Heart left ventricle (tissue), 13 donors: Measurements from ENCODE around the gene MXRA8.

Experiments used
- POLR2A ChIP-seq, 2 donors: fragments of 450-650 bp; IDR thresholded peaks; one replicate each; pipeline ENCODE4 v1.6.1; 2017; ENCODE audit warnings: antibody characterized with exemption in 2 of 2, mild to moderate bottlenecking in 2 of 2, moderate library complexity in 2 of 2
- TF ChIP-seq, protein P1 (sequence below), 12 donors: fragments of 200-600 bp; sonication (generic) in 4 of 12; IDR thresholded peaks; one replicate each; pipeline versions ENCODE4 v1.5.0 to v1.8.0; 2018 to 2022; ENCODE audit warnings: antibody characterized with exemption in 12 of 12, mild to moderate bottlenecking in 5 of 12
- donor health status: ischemic (EF 13 %, LVEDD 7.1; RV severe dilation, severe dysfunction).
- donor health status: DM: no; HTN: yes; CAD: no.
- donor health status: DM: no; HTN: no; CAD: no.
- donor health status: ischemic (EF 25% LVEDD 6.9; RV normal size, moderate dysfunction).
- donor health status: ischemic (EF 25% LVEDD 5.7; RV mildly dilated, moderate dysfunction).
- donor health status: ischemic (EF 35%, LVEDD 5.7; RV mildly dilated, moderate dysfunction).
- donor health status: nonischemic (EF 11% LVEDD 7.7; RV severe dilation, severe dysfunction).
- donor health status: DM: yes; HTN: yes; CAD: no.
- donor health status: PGD.
- donor health status: ischemic (EF 29% LVEDD 5.4; RV normal size, mild dysfunction).
- donor health status: nonischemic (EF 23%, LVEDD 6.1; RV moderate dilation, normal function).

DNA sequence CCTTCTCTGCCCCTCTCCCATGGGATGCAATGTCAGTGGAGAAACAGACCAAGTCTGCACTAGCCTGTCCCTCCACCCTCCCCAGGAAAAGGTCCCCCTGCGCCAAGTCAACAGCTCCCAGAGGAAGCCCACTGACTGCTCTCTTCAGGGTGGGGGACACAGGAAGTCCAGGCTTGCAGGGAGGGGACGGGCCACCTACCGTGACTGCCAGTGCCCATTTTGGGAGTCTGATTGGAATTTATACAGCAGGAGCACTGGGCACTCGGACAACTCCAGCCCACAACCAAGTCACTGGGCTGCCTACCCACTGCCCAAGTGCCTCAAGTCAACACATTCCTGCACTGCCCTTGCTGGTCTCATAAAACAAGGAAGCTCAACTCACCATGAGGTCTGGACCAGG is 34.7 kb upstream of the MXRA8 start:
- TF ChIP-seq, protein P1, sequence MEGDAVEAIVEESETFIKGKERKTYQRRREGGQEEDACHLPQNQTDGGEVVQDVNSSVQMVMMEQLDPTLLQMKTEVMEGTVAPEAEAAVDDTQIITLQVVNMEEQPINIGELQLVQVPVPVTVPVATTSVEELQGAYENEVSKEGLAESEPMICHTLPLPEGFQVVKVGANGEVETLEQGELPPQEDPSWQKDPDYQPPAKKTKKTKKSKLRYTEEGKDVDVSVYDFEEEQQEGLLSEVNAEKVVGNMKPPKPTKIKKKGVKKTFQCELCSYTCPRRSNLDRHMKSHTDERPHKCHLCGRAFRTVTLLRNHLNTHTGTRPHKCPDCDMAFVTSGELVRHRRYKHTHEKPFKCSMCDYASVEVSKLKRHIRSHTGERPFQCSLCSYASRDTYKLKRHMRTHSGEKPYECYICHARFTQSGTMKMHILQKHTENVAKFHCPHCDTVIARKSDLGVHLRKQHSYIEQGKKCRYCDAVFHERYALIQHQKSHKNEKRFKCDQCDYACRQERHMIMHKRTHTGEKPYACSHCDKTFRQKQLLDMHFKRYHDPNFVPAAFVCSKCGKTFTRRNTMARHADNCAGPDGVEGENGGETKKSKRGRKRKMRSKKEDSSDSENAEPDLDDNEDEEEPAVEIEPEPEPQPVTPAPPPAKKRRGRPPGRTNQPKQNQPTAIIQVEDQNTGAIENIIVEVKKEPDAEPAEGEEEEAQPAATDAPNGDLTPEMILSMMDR (IDR thresholded peaks at IDR 0.05) = no peak
- TF ChIP-seq POLR2A (IDR thresholded peaks at IDR 0.05) = no peak
